CD4-positive, alpha-beta T cell treated with Interleukin-17A for 1 hour (primary cell): ENCODE results near the gene PICK1.
"Not testable (repeated sequence)": the region's sequence is repeated elsewhere in the genome, so short reads cannot be mapped to it uniquely, and the experiment has no call there.

ENCODE experiments used
- DNase-seq: peaks from one replicate; pipeline ENCODE4 v3.0.0-alpha.2; 2020

Gene PICK1

DNA sequence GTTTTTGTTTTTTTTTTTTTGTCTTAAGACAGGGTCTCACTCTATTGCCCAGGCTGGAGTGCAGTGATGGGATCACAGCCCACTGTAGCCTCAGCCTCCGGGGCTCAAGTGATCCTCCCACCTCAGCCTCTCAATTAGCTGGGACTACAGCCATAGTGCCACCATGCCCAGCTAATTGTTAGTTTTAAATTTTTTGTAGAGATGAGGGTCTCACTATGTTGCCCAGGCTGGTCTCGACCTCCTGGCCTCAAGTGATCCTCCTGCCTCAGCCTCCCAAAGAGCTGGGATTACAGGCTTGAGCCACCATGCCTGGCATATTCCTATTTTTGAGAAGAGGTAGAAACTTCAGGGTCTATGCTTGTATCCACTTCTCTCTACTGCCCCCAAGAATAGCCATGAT is 61.5 kb downstream of the PICK1 start:
- DNase-seq = not testable (repeated sequence)

DNA sequence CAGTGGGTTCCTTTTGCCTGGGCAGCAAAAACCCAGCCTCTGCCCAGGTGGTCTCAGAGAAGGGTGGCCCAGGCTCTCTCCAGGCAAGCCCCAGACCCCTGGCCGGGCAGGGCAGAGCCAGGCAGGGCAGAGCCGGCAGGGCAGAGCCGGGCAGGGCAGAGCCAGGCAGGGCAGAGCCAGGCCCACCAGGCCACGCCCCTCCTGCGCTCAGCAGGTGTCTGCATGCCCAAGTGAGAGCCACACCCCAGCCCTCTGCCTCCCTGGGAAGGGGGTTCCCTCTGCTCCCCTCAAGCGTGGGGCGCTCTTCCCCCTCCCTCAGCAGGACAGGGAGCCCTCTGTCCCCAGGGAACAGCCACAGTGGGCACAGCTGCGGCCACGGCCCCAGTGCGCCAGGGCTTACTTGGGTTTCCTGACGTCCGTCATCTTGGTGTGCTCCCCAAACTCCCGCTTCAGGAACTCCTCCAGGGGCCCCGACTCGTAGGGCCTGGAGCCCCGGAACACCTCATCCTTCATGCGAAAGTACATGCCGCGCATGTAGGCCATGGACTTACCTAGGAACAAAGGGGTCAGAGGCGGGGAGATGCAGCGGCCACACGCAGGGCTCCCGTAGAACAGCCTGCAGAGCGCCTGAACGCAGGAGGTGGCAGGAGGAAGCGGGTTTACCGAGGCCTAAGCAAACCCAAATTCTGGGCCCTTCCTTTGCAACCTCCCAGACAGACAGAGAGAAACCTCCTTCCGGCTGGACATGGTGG is 63.3 kb downstream of the PICK1 start:
- DNase-seq = no peak

DNA sequence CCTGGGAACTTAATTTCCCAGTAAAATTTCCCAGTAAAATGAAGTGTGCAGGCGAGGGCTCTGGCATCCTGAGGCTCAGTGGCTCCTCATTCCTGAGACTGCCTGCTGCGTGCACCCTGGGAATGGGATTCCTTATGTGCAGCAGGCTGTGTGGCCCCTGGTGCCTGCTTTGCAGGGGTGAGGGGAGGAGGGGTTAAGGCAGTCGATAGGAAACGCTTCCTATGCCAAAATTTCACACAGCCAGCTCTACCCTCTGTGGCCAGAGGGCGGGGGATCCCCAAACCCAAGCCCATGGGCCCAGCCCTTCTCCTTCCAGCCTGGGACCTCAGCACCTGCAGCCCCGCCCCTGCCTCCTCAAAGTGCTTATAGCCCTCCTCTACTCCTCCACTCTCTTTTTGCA is 65.4 kb downstream of the PICK1 start:
- DNase-seq = no peak

DNA sequence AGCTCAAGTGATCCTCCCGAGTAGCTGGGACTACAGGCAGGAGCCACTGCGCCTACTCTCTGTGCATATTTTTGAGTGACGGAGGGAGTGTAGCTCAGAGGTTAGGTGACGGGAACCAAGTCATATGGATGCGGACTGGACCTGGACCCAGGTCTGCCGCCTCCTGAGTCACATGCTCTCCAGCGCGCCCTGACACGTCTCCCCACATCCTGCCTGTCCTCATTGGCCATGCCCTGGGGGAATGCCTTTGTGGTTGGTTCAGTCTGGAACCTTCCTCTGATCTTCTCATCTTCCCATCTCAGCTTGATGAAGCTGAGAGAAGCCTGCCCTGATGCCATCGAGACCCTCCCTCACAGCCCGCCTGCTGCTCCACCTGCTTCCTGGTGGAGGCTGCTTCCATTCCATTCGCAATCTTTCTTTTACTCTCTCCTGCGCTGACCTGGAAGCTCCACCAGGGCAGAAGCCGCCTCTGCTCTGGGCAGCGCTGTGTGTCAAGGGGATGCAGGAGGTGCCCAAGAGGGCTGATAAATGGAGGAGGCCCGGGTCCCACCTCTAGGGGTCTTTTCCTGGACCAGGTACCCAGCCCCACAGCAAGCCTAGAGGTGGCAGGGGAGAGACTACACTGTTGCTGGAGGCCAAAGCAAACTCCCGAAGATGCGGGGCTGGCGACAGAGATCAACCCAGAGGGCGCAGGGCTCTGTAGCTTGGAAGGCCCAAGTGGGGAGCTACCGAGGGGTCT is 67.2 kb downstream of the PICK1 start:
- no peak for DNase-seq

DNA sequence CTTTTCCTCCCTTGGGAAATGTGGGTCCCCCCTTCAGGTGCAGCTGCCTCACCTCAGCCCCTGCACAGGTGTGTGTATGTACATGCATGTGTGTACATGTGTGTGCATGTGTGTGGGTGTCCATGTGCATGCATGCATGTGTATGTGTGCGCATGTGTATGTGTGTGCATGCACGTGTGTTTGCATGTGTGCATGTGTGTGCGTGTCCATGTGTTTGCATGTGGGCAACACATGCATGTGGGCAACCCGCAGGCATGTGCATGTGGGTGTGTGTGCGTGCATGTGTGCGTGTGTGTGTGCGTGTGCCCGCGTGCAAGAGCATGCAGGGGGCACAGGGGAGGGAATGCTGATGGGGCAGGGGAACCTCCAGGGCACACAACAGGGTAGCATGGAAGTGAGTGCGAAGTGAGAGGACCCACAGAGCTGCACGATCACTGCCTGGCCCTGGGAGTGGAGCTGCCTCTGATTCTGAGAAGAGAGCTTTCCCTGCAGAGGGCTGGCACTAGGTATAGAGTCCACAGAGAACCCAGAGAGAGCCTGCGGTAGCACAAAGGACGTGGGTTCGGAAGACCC is 67.9 kb downstream of the PICK1 start:
- no peak for DNase-seq
